Measurements from ENCODE around the gene ADSS2. TPM values are rescaled to one million over a fixed set of nuclear protein-coding genes. Genes with fewer than 3 reads are reported as not detected.

The ADSS2 gene
- total RNA-seq, 1 experiment from 2014 or later, result 76.7 TPM

DNA sequence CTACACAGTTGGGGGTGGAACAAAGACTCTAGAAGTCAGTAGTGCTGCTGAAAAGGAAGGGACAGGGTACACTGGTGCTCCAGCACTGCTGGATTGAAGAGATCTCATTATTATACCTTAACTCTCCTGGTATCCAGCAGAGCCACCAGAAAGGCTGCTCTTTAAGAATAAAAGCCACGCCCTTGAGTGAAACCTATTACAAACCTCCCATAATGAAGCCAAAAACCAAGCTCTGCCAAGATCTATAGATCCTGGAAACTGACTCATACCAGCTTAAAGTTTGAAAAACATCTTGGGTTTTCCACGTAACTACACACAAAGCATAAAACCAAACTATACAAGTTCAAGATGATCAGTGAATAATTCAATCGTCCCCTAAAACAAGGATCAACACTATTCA, 38.0 kb downstream of the ADSS2 start:
- Histone ChIP-seq H2AFZ (no peak overlapping the region), H3K4me1 (replicated peaks; ENCODE audit: insufficient read depth) (no peaks in the 10 kb centered on the region), H3K4me3 (no peak overlapping the region), H3K4me2 (no peak overlapping the region), H3K27ac (no peak overlapping the region), H3K27me3 (ENCODE audit: insufficient read depth, low read depth) (no peaks in the 10 kb centered on the region), H3F3A (ENCODE audit: insufficient read depth, low read depth) (peaks cover 3% of the 10 kb centered on the region; the same call in 1 of the 2 replicates), H3K79me2 (ENCODE audit: low read depth) (no peaks in the 10 kb centered on the region), H4K20me1 (ENCODE audit: insufficient read depth) (no peaks in the 10 kb centered on the region), H3K36me3 (ENCODE audit: low read depth) (peaks cover 49% of the 10 kb centered on the region), H3K9me2 (ENCODE audit: insufficient read depth) (no peaks in the 10 kb centered on the region), H3K9me3 (ENCODE audit: insufficient read depth, low read depth) (no peaks in the 10 kb centered on the region)
- CTCF ChIA-PET, result interaction anchor here (1.2 kb wide), 1 partner anchor 113 kb away, joined by 3 read pairs; no protein-coding TSS in a partner anchor
- DNase-seq, result no peak
- BruUV-seq (replicated peaks), result no TSS peak
- TF ChIP-seq EZH2 (IDR thresholded peaks at IDR 0.05; ENCODE audit: low read depth), result no peak
- TF ChIP-seq, protein P1, sequence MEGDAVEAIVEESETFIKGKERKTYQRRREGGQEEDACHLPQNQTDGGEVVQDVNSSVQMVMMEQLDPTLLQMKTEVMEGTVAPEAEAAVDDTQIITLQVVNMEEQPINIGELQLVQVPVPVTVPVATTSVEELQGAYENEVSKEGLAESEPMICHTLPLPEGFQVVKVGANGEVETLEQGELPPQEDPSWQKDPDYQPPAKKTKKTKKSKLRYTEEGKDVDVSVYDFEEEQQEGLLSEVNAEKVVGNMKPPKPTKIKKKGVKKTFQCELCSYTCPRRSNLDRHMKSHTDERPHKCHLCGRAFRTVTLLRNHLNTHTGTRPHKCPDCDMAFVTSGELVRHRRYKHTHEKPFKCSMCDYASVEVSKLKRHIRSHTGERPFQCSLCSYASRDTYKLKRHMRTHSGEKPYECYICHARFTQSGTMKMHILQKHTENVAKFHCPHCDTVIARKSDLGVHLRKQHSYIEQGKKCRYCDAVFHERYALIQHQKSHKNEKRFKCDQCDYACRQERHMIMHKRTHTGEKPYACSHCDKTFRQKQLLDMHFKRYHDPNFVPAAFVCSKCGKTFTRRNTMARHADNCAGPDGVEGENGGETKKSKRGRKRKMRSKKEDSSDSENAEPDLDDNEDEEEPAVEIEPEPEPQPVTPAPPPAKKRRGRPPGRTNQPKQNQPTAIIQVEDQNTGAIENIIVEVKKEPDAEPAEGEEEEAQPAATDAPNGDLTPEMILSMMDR (conservative IDR thresholded peaks at IDR 0.05), result no peak
- intact Hi-C loops (cut with micrococcal nuclease; ENCODE audit: unreplicated experiment), result no loop called here
- POLR2A ChIA-PET (ENCODE audit: unreplicated experiment), result no interaction called here

GRCh38 chr1:244412176-244412575, 39.5 kb downstream of the ADSS2 start:
- no peak for DNase-seq
- Histone ChIP-seq H3K27me3 (ENCODE audit: insufficient read depth, low read depth) (no peaks in the 10 kb centered on the region), H4K20me1 (ENCODE audit: insufficient read depth) (no peaks in the 10 kb centered on the region), H3K9me2 (ENCODE audit: insufficient read depth) (no peaks in the 10 kb centered on the region), H3K27ac (no peak overlapping the region), H3K4me3 (no peak overlapping the region), H3K36me3 (ENCODE audit: low read depth) (peaks cover 40% of the 10 kb centered on the region; the same call in 1 of the 2 replicates), H2AFZ (no peak overlapping the region), H3K79me2 (ENCODE audit: low read depth) (no peaks in the 10 kb centered on the region), H3K4me1 (replicated peaks; ENCODE audit: insufficient read depth) (no peaks in the 10 kb centered on the region), H3K9me3 (ENCODE audit: insufficient read depth, low read depth) (no peaks in the 10 kb centered on the region), H3F3A (ENCODE audit: insufficient read depth, low read depth) (peaks cover 3% of the 10 kb centered on the region; the same call in 1 of the 2 replicates), H3K4me2 (no peak overlapping the region)
- POLR2A ChIA-PET (ENCODE audit: unreplicated experiment), result no interaction called here
- no TSS peak for BruUV-seq (replicated peaks)
- CTCF ChIA-PET, result no interaction called here
- intact Hi-C loops (cut with micrococcal nuclease; ENCODE audit: unreplicated experiment), result no loop called here
- no peak for TF ChIP-seq EZH2 (IDR thresholded peaks at IDR 0.05; ENCODE audit: low read depth)
- TF ChIP-seq, protein P1 (conservative IDR thresholded peaks at IDR 0.05), result no peak

- no peaks in the 10 kb centered on the region for H3K4me1 ChIP-seq (replicated peaks; ENCODE audit: insufficient read depth)
- intact Hi-C loops (cut with micrococcal nuclease; ENCODE audit: unreplicated experiment), result no loop called here
- H3K79me2 ChIP-seq (ENCODE audit: low read depth), result no peaks in the 10 kb centered on the region
- no peaks in the 10 kb centered on the region for H4K20me1 ChIP-seq (ENCODE audit: insufficient read depth)
- no peak overlapping the region for H2AFZ ChIP-seq
- H3K36me3 ChIP-seq (ENCODE audit: low read depth), result peaks cover 26% of the 10 kb centered on the region; the same call in 1 of the 2 replicates
- ChIA-PET CTCF (no interaction called here), POLR2A (ENCODE audit: unreplicated experiment) (no interaction called here)
- H3K9me2 ChIP-seq (ENCODE audit: insufficient read depth), result no peaks in the 10 kb centered on the region
- TF ChIP-seq EZH2 (IDR thresholded peaks at IDR 0.05; ENCODE audit: low read depth), result no peak
- TF ChIP-seq, protein P1 (conservative IDR thresholded peaks at IDR 0.05), result no peak
- no peak for DNase-seq
- no peaks in the 10 kb centered on the region; the same call in 1 of the 2 replicates for H3F3A ChIP-seq (ENCODE audit: insufficient read depth, low read depth)
- H3K27me3 ChIP-seq (ENCODE audit: insufficient read depth, low read depth), result no peaks in the 10 kb centered on the region
- H3K27ac ChIP-seq, result no peak overlapping the region
- H3K4me2 ChIP-seq, result no peak overlapping the region
- H3K4me3 ChIP-seq, result no peak overlapping the region
- no TSS peak for BruUV-seq (replicated peaks)
- H3K9me3 ChIP-seq (ENCODE audit: insufficient read depth, low read depth), result no peaks in the 10 kb centered on the region
Observed at GRCh38 chr1:244409701-244410100, 42.0 kb downstream of the ADSS2 start.

All from PC-9 (cell line).